Trophoblast cell (in vitro differentiated cells and primary cell): ENCODE results near the gene PFDN1.

Source experiments
- DNase-seq, 2 donors: peaks; one replicate each; pipeline ENCODE4 v3.0.0-alpha.2; 2016
- H2AFZ ChIP-seq: 2 replicates; pipeline ENCODE4 v1.6.1; 2013; ENCODE audit warnings: low read length, moderate library complexity, mild to moderate bottlenecking; ENCODE audit not compliant: insufficient read depth, poor library complexity
- H2AK5ac ChIP-seq: 2 replicates; pipeline ENCODE4 v1.6.1; 2013; ENCODE audit warnings: mild to moderate bottlenecking, low read length
- H2BK120ac ChIP-seq: 2 replicates; pipeline ENCODE4 v1.6.1; 2013; ENCODE audit warnings: low read length, mild to moderate bottlenecking, moderate library complexity; ENCODE audit not compliant: insufficient read depth, poor library complexity
- H2BK12ac ChIP-seq: 2 replicates; pipeline ENCODE4 v1.6.1; 2013; ENCODE audit warnings: mild to moderate bottlenecking, low read length, moderate library complexity
- H2BK5ac ChIP-seq: 2 replicates; pipeline ENCODE4 v1.6.1; 2013; ENCODE audit warnings: low read length, low read depth, moderate library complexity, mild to moderate bottlenecking; ENCODE audit not compliant: poor library complexity
- H3K14ac ChIP-seq: 2 replicates; pipeline ENCODE4 v1.6.1; 2013; ENCODE audit warnings: mild to moderate bottlenecking, low read length
- H3K18ac ChIP-seq: 2 replicates; pipeline ENCODE4 v1.6.1; 2013; ENCODE audit warnings: mild to moderate bottlenecking, low read length
- H3K23ac ChIP-seq: 2 replicates; pipeline ENCODE4 v1.6.1; 2013; ENCODE audit warnings: low read length
- H3K27ac ChIP-seq: 2 replicates; pipeline ENCODE4 v1.5.1; 2013; ENCODE audit warnings: low read depth, mild to moderate bottlenecking, inconsistent platforms, low read length, moderate library complexity
- H3K27me3 ChIP-seq: 2 replicates; pipeline ENCODE4 v1.6.1; 2013; ENCODE audit warnings: inconsistent platforms, mild to moderate bottlenecking, low read length, moderate library complexity; ENCODE audit not compliant: insufficient read depth
- H3K36me3 ChIP-seq, 2 experiments: 1 replicate in 1 of 2; 2 replicates in 1 of 2; pipeline ENCODE4 v1.6.1; 2013; ENCODE audit warnings: low read length in 2 of 2, mild to moderate bottlenecking in 2 of 2, moderate library complexity in 1 of 2; ENCODE audit not compliant: insufficient read depth in 2 of 2, control insufficient read depth in 1 of 2
- H3K4ac ChIP-seq: 2 replicates; pipeline ENCODE4 v1.6.1; 2013; ENCODE audit warnings: low read depth, mild to moderate bottlenecking, low read length, moderate library complexity
- H3K4me1 ChIP-seq, 2 experiments: 1 replicate in 1 of 2; 2 replicates in 1 of 2; pipeline ENCODE4 v1.6.1; 2013; ENCODE audit warnings: low read length in 2 of 2, mild to moderate bottlenecking in 2 of 2, moderate library complexity in 1 of 2; ENCODE audit not compliant: insufficient read depth in 2 of 2, control insufficient read depth in 1 of 2
- H3K4me2 ChIP-seq: 2 replicates; pipeline ENCODE4 v1.6.1; 2013; ENCODE audit warnings: inconsistent platforms, mild to moderate bottlenecking, low read length, moderate library complexity
- H3K4me3 ChIP-seq: 2 replicates; pipeline ENCODE4 v1.5.1; 2013; ENCODE audit warnings: mild to moderate bottlenecking, low read depth, low read length, inconsistent platforms
- H3K79me1 ChIP-seq: one replicate; pipeline ENCODE4 v1.6.1; 2013; ENCODE audit warnings: low read length
- H3K79me2 ChIP-seq: 2 replicates; pipeline ENCODE4 v1.6.1; 2013; ENCODE audit warnings: low read length, mild to moderate bottlenecking; ENCODE audit not compliant: control insufficient read depth, insufficient read depth, poor library complexity
- H3K9ac ChIP-seq: 2 replicates; pipeline ENCODE4 v1.6.1; 2013; ENCODE audit warnings: mild to moderate bottlenecking, low read length
- H3K9me3 ChIP-seq: 2 replicates; pipeline ENCODE4 v1.6.1; 2013; ENCODE audit warnings: low read depth, mild to moderate bottlenecking, control low read depth, inconsistent platforms, low read length; ENCODE audit not compliant: insufficient read depth
- H4K12ac ChIP-seq: 2 replicates; pipeline ENCODE4 v1.6.1; 2013; ENCODE audit warnings: low read depth, mild to moderate bottlenecking, low read length, moderate library complexity
- H4K8ac ChIP-seq: 2 replicates; pipeline ENCODE4 v1.6.1; 2013; ENCODE audit warnings: low read depth, mild to moderate bottlenecking, low read length, moderate library complexity
- H4K91ac ChIP-seq: one replicate; pipeline ENCODE4 v1.6.1; 2013; ENCODE audit warnings: low read depth, mild to moderate bottlenecking, low read length, moderate library complexity
- WGBS: extraction: QIAGEN DNeasy Blood & Tissue Kit; methylation state at CpG from one replicate; pipeline ENCODE4 v1.1.7; 2013; ENCODE audit warnings: missing lambda C conversion rate; ENCODE audit not compliant: insufficient read length, insufficient coverage; ENCODE audit errors: extremely low coverage; 5-methylcytosine and 5-hydroxymethylcytosine counted together

The PFDN1 gene

DNA sequence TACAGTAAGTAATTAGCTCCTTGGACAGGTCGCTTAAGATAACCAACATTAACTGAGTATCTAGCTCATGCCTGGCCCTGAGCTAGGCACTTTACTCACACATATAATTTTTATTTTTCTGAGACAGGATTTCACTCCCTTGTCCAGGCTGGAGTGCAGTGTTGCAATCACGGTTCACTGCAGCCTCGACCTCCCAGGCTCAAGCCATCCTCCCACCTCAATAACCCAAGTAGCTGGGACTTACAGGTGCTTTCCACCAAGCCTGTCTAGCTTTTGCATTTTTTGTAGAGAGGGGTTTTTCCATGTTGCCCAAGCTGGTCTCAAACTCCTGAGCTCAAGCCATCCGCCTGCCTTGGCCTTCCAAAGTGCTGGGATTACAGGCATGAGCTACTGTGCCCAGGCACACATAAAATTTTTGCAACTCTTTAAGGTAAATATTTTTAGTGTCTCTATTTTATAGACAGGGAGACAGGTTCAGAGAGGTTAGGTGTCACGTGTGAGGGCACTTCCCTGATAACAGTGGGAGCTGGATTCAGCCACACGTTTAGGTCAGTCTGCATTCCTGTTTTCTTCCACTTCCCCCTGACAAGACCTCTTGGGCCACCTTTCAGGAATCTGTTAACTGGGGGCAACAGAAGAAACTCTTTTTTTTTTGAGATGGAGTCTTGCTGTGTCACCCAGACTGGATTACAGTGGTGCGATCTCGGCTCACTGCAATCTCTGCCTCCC lies 25.3 kb upstream of the PFDN1 start:
- Histone ChIP-seq H3K4ac (no peak overlapping the region), H3K23ac (no peak overlapping the region), H3K14ac (no peak overlapping the region), H3K79me2 (peaks cover 2% of the 10 kb centered on the region), H4K91ac (no peak overlapping the region), H2AFZ (no peak overlapping the region), H2BK12ac (no peak overlapping the region), H3K4me2 (no peak overlapping the region), H3K27ac (no peak overlapping the region), H3K36me3 (peaks cover 2 to 5% of the 10 kb centered on the region in 2 experiments), H3K9me3 (no peaks in the 10 kb centered on the region), H3K27me3 (no peaks in the 10 kb centered on the region), H2BK5ac (no peak overlapping the region), H3K4me1 (peaks cover 5 to 10% of the 10 kb centered on the region in 2 experiments), H3K4me3 (no peak overlapping the region), H3K79me1 (no peaks in the 10 kb centered on the region), H2BK120ac (no peak overlapping the region), H3K9ac (no peak overlapping the region), H2AK5ac (no peak overlapping the region), H4K8ac (no peak overlapping the region), H3K18ac (no peak overlapping the region), H4K12ac (no peak overlapping the region)
- WGBS, result no CpG with 5 or more reads among the region's 8 CpGs
- no peak for DNase-seq

DNA sequence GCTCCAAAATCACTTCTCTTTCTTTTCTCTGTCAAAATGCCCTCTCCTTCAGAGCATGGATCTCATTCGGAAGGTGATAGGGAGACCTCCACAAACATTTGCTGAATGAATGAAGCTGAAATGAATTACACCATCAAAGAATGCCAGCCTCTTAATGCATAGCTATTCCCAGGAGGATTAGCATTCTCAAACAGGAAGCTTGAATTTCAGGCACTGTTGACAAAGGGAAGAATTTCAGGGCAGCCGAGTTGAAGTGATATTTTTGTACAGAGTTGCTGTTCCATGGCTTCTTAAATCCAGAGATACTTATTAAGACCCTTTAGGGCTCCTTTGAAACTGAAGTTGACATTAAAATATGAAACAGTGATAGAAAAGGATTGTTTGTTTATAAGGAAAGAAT lies 24.7 kb upstream of the PFDN1 start:
- no CpG with 5 or more reads among the region's 2 CpGs for WGBS
- H3K4me3 ChIP-seq, result no peak overlapping the region

DNA sequence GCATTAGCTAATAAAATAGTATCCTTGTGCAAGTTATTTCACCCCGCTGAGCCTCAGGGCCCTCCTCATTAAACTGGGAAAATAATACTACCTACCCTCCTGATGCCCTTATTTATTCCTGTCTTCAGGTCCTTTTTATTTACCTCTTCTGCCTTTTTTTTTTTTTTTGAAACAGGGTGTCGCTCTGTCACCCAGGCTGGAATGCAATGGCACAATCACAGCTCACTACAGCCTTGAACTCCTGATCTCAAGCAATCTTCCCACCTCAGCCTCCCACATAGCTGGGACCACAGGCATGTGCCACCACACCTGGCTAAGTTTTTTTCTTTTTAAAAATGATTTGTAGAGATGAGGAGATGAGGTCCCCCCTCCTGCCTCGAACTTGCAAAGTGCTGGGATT lies 22.6 kb upstream of the PFDN1 start:
- no peaks in the 10 kb centered on the region for H3K9me3 ChIP-seq
- peaks cover 4% of the 10 kb centered on the region for H3K79me2 ChIP-seq
- WGBS, result no CpG with 5 or more reads among the region's 3 CpGs

More for the DNA sequence above, 24.7 kb upstream of the PFDN1 start:
- Histone ChIP-seq H3K4me1 (peaks cover 11 to 14% of the 10 kb centered on the region in 2 experiments), H4K91ac (no peak overlapping the region), H3K36me3 (no peaks in the 10 kb centered on the region), H3K27ac (no peak overlapping the region), H3K18ac (no peak overlapping the region), H4K8ac (no peak overlapping the region), H3K79me1 (peaks cover 4% of the 10 kb centered on the region), H3K14ac (no peak overlapping the region), H3K23ac (no peak overlapping the region), H3K27me3 (no peaks in the 10 kb centered on the region), H2BK120ac (no peak overlapping the region), H3K4me2 (no peak overlapping the region), H3K9ac (no peak overlapping the region), H2BK12ac (no peak overlapping the region), H3K79me2 (peaks cover 4% of the 10 kb centered on the region), H2AK5ac (no peak overlapping the region), H2AFZ (no peak overlapping the region), H4K12ac (no peak overlapping the region), H3K4ac (no peak overlapping the region), H3K9me3 (no peaks in the 10 kb centered on the region), H2BK5ac (no peak overlapping the region)
- DNase-seq, result no peak

DNA sequence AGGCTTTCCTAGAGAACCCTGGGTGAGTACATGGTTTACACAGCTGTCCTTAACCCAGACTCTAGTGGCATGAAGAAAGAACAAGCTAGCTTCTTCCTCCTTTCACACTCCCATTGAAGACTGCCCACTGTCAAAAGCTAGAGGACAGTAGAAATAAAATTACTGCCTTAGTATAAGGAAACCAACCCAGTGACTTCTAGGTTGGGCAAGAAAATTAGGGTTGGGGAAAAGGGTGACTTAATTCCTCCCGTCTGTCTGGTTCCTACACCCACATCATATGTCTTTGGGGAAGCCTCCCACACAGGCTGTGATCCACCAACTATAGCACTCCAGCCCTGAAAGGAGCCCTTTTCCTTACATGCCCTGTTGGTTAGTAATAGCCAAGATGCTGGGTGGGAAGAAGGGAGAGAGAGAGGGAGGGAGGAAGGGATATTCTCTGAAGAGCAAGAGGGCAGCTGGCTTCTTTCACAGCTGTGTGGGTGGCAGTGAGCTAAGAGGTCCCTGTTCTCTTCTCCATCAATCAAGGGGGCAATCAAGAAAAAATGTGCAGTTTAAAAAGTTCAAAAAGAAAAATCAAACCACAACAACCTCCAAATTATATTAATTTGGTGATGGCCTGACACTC lies 21.8 kb upstream of the PFDN1 start:
- WGBS, result no CpG with 5 or more reads among the region's 1 CpG
- Histone ChIP-seq H3K79me1 (peaks cover 7% of the 10 kb centered on the region), H3K4me2 (no peak overlapping the region), H4K91ac (no peak overlapping the region), H3K27me3 (no peaks in the 10 kb centered on the region), H3K4me1 (peaks cover 12 to 17% of the 10 kb centered on the region in 2 experiments), H3K36me3 (no peaks in the 10 kb centered on the region), H4K8ac (no peak overlapping the region), H3K23ac (no peak overlapping the region), H3K4ac (no peak overlapping the region), H3K79me2 (peaks cover 4% of the 10 kb centered on the region), H3K27ac (no peak overlapping the region), H2BK5ac (no peak overlapping the region), H2AFZ (no peak overlapping the region), H3K18ac (no peak overlapping the region), H2BK12ac (no peak overlapping the region), H3K9ac (no peak overlapping the region), H3K14ac (no peak overlapping the region), H3K9me3 (no peaks in the 10 kb centered on the region), H2BK120ac (no peak overlapping the region), H2AK5ac (no peak overlapping the region), H3K4me3 (no peak overlapping the region), H4K12ac (no peak overlapping the region)
- no peak for DNase-seq

More for the DNA sequence above, 22.6 kb upstream of the PFDN1 start:
- Histone ChIP-seq H3K4me2 (no peak overlapping the region), H3K23ac (no peak overlapping the region), H4K8ac (no peak overlapping the region), H3K14ac (no peak overlapping the region), H4K91ac (no peak overlapping the region), H3K4me3 (no peak overlapping the region), H3K4ac (no peak overlapping the region), H2AFZ (no peak overlapping the region), H2BK12ac (no peak overlapping the region), H2BK120ac (no peak overlapping the region), H3K27me3 (no peaks in the 10 kb centered on the region), H2AK5ac (no peak overlapping the region), H3K18ac (no peak overlapping the region), H2BK5ac (no peak overlapping the region), H3K4me1 (peaks cover 12 to 17% of the 10 kb centered on the region in 2 experiments), H3K79me1 (peaks cover 7% of the 10 kb centered on the region), H3K27ac (no peak overlapping the region), H3K36me3 (no peaks in the 10 kb centered on the region), H3K9ac (no peak overlapping the region), H4K12ac (no peak overlapping the region)
- no peak for DNase-seq
